ENCODE data around the gene ARHGAP28.

ARHGAP28 gene

DNA sequence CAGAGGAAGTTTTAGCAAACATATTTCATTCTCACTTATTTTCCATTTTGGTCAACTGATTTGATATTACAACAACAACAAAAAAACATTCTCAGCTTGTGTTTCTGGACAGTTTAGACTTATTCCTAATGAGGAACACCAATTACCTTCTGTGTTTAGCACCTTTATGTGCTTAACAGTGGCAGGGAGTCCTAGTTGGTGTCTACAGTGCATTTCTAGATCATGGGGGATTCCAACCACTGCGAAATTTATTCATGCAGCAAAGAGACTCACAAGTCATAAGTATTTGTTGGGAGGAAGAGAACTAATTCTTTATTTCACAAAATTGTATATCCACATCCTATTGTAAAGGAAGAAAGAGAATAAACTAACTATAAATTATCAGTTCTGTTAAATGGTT is 4.2 kb downstream of the ARHGAP28 start:
- Histone ChIP-seq H3K27ac (ENCODE audit: low read length) (no peak overlapping the region), H3K36me3 (ENCODE audit: control insufficient read depth in 2 of 2, insufficient read depth in 2 of 2, low read length in 2 of 2) (no peaks in the 10 kb centered on the region), H3K9ac (ENCODE audit: low read length in 2 of 2) (no peak overlapping the region)

DNA sequence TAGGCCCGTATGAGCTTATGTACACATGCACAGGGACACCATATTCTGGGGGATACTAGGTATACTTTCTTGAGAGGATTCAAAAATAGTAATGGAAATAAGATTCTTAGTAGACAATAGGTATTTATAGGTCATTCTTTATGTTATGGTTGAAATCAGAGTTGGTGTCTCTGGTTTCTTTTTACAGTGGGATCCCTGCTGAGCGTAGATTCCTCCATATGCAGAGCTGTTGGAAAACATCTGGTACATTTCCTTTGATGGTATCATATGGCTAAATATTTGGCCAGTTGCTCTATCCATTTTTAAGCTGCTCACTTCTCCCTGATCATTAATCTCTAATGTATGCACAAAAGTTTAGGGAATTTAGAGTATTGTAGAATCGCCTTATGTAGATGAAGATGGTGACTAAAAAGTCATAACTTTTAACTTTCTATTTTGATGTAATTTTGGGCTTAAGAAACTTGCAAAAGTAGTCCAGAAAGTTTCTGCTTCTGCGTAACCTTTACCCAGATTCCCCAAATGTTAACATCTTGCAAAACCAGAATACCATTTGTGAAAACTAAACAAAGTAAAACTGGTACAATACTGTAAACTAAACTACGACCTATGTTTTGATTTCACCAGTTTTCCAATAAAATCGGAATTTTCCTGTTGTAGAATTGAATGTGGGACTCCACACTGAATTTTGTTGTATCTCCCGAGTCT is 5.4 kb downstream of the ARHGAP28 start:
- H3K36me3 ChIP-seq (ENCODE audit: control insufficient read depth in 2 of 2, insufficient read depth in 2 of 2, low read length in 2 of 2), result no peaks in the 10 kb centered on the region
- no peaks in the 10 kb centered on the region for H3K9me3 ChIP-seq (ENCODE audit: control insufficient read depth in 2 of 2, low read length in 2 of 2)
- no peaks in the 10 kb centered on the region for H3K27me3 ChIP-seq (ENCODE audit: control insufficient read depth in 1 of 2, insufficient read depth in 2 of 2, low read length in 2 of 2)
- peaks cover 3% of the 10 kb centered on the region for H3K4me1 ChIP-seq (ENCODE audit: control insufficient read depth, insufficient read depth, low read length)
- H3K4me3 ChIP-seq (ENCODE audit: low read length in 2 of 2), result no peak overlapping the region
- H3K27ac ChIP-seq (ENCODE audit: low read length), result no peak overlapping the region
- no peak overlapping the region for H3K9ac ChIP-seq (ENCODE audit: low read length in 2 of 2)

More for the DNA sequence above, 4.2 kb downstream of the ARHGAP28 start:
- Histone ChIP-seq H3K4me3 (ENCODE audit: low read length in 2 of 2) (no peak overlapping the region), H3K4me1 (ENCODE audit: control insufficient read depth, insufficient read depth, low read length) (peaks cover 3% of the 10 kb centered on the region), H3K27me3 (ENCODE audit: control insufficient read depth in 1 of 2, insufficient read depth in 2 of 2, low read length in 2 of 2) (no peaks in the 10 kb centered on the region), H3K9me3 (ENCODE audit: control insufficient read depth in 2 of 2, low read length in 2 of 2) (no peaks in the 10 kb centered on the region)

DNA sequence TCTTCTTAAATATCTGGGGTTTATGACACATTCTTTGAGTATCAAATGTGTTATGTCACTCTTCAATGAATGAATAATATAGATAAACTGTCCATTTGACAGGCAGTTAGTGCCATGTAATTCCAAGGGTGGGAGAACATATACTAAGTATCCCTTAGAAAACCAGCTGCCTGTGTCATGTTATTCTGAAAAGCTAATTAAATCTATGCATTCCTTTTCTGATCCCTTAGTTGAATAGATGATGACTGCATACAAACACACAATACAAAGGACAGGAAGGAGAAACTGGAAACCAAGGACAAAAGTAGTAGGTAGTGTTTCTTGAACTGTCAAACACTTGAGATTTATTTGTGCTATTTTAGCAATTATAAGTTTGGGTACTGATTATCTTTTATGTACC is 8.3 kb downstream of the ARHGAP28 start:
- Histone ChIP-seq H3K27me3 (ENCODE audit: control insufficient read depth in 1 of 2, insufficient read depth in 2 of 2, low read length in 2 of 2) (peaks cover 0 to 2% of the 10 kb centered on the region in 2 donors), H3K9me3 (ENCODE audit: control insufficient read depth in 2 of 2, low read length in 2 of 2) (no peaks in the 10 kb centered on the region), H3K9ac (ENCODE audit: low read length in 2 of 2) (no peak overlapping the region), H3K36me3 (ENCODE audit: control insufficient read depth in 2 of 2, insufficient read depth in 2 of 2, low read length in 2 of 2) (no peaks in the 10 kb centered on the region), H3K4me1 (ENCODE audit: control insufficient read depth, insufficient read depth, low read length) (peaks cover 3% of the 10 kb centered on the region), H3K27ac (ENCODE audit: low read length) (no peak overlapping the region), H3K4me3 (ENCODE audit: low read length in 2 of 2) (no peak overlapping the region)

DNA sequence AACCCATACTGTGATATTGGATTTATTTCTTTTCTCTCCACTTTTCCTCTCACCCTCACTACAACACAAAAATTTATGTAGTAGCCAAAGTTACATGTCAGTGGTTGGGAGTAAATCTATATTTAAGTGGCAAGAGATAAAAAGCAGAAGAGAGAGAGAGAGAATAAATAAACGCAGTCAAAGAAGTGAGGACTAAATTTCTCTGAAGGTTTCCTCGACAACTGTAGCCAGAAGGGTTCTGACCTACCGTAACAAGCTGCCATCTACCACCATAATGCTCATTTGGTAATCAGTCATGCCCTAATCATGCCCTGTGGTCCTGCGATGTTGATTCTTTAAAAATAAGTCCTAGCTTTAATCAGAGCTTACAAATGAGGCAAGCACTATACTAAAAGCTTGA is 9.1 kb downstream of the ARHGAP28 start:
- Histone ChIP-seq H3K4me3 (ENCODE audit: low read length in 2 of 2) (no peak overlapping the region), H3K27me3 (ENCODE audit: control insufficient read depth in 1 of 2, insufficient read depth in 2 of 2, low read length in 2 of 2) (peaks cover 0 to 2% of the 10 kb centered on the region in 2 donors), H3K36me3 (ENCODE audit: control insufficient read depth in 2 of 2, insufficient read depth in 2 of 2, low read length in 2 of 2) (no peaks in the 10 kb centered on the region), H3K9me3 (ENCODE audit: control insufficient read depth in 2 of 2, low read length in 2 of 2) (no peaks in the 10 kb centered on the region), H3K4me1 (ENCODE audit: control insufficient read depth, insufficient read depth, low read length) (peaks cover 3% of the 10 kb centered on the region), H3K27ac (ENCODE audit: low read length) (no peak overlapping the region), H3K9ac (ENCODE audit: low read length in 2 of 2) (no peak overlapping the region)

DNA sequence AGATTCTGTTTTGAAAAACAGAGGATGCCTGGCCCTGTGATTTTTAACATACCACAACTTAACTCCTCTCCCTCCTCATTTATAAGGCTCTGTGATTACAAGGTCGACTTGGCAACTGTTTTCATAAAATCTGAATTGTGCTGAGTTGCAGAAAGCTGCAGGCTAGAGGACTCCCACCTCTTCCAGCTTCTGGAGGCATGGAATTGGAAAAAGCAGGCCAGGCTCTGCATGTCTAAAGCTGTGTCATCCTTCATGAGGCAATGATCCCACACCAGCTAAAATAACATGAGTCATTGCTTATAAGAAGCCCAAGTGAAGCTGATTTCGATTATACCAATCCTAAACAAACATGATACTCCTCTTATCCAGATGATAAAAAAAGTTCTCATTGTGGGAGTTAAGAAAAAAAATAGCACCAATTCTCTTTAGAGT is 11.7 kb downstream of the ARHGAP28 start:
- H3K9me3 ChIP-seq (ENCODE audit: control insufficient read depth in 2 of 2, low read length in 2 of 2), result no peaks in the 10 kb centered on the region
- H3K9ac ChIP-seq (ENCODE audit: low read length in 2 of 2), result no peak overlapping the region
- H3K4me1 ChIP-seq (ENCODE audit: control insufficient read depth, insufficient read depth, low read length), result no peaks in the 10 kb centered on the region
- H3K4me3 ChIP-seq (ENCODE audit: low read length in 2 of 2), result no peak overlapping the region
- H3K27ac ChIP-seq (ENCODE audit: low read length), result no peak overlapping the region
- H3K36me3 ChIP-seq (ENCODE audit: control insufficient read depth in 2 of 2, insufficient read depth in 2 of 2, low read length in 2 of 2), result no peaks in the 10 kb centered on the region
- H3K27me3 ChIP-seq (ENCODE audit: control insufficient read depth in 1 of 2, insufficient read depth in 2 of 2, low read length in 2 of 2), result peaks cover 0 to 2% of the 10 kb centered on the region in 2 donors

DNA sequence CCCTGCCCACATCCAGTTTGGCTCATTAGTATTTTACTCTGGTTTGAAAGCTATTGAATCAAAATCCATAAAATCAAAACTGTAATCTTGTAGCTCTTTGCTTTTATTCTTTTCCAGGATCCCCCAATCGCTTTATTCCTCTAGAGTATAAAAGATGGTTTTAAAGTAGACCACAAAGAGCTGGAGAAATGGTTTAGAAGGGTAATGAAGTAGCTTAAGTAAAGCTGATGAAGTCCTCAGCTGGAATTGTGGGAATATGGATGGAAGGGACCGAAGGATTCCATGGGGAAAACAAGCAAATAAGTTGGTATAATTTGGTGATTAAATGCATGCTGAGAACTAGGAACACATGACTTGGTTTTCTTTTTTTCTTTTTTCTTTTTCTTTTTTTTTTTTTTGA is 12.3 kb downstream of the ARHGAP28 start:
- H3K4me3 ChIP-seq (ENCODE audit: low read length in 2 of 2), result no peak overlapping the region
- H3K9ac ChIP-seq (ENCODE audit: low read length in 2 of 2), result no peak overlapping the region
- peaks cover 0 to 2% of the 10 kb centered on the region in 2 donors for H3K27me3 ChIP-seq (ENCODE audit: control insufficient read depth in 1 of 2, insufficient read depth in 2 of 2, low read length in 2 of 2)
- H3K4me1 ChIP-seq (ENCODE audit: control insufficient read depth, insufficient read depth, low read length), result no peaks in the 10 kb centered on the region
- no peaks in the 10 kb centered on the region for H3K9me3 ChIP-seq (ENCODE audit: control insufficient read depth in 2 of 2, low read length in 2 of 2)
- H3K27ac ChIP-seq (ENCODE audit: low read length), result no peak overlapping the region
- no peaks in the 10 kb centered on the region for H3K36me3 ChIP-seq (ENCODE audit: control insufficient read depth in 2 of 2, insufficient read depth in 2 of 2, low read length in 2 of 2)

DNA sequence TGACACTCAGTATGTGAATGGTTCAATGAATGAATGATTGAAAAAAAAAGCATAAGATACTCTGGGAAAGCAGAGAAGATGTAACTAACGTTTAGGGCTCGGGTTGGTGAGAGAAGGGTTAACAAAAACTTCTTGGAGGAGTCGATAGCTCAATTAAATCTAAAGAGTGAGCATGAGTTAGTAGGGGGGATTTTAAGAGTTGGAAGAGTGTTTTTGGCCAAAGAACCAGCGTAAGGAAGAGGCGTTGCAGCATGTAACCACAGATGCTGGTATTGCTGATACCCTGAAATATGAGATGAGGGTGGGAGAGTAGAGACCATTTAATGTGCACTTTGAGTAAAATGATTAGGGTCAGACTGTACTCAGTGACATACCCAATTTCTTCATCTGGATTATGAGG is 14.5 kb downstream of the ARHGAP28 start:
- no peak overlapping the region for H3K9ac ChIP-seq (ENCODE audit: low read length in 2 of 2)
- H3K27me3 ChIP-seq (ENCODE audit: control insufficient read depth in 1 of 2, insufficient read depth in 2 of 2, low read length in 2 of 2), result peaks cover 0 to 2% of the 10 kb centered on the region in 2 donors
- peaks cover 4% of the 10 kb centered on the region for H3K4me1 ChIP-seq (ENCODE audit: control insufficient read depth, insufficient read depth, low read length)
- no peaks in the 10 kb centered on the region for H3K36me3 ChIP-seq (ENCODE audit: control insufficient read depth in 2 of 2, insufficient read depth in 2 of 2, low read length in 2 of 2)
- H3K9me3 ChIP-seq (ENCODE audit: control insufficient read depth in 2 of 2, low read length in 2 of 2), result no peaks in the 10 kb centered on the region
- no peak overlapping the region for H3K27ac ChIP-seq (ENCODE audit: low read length)
- no peak overlapping the region for H3K4me3 ChIP-seq (ENCODE audit: low read length in 2 of 2)

DNA sequence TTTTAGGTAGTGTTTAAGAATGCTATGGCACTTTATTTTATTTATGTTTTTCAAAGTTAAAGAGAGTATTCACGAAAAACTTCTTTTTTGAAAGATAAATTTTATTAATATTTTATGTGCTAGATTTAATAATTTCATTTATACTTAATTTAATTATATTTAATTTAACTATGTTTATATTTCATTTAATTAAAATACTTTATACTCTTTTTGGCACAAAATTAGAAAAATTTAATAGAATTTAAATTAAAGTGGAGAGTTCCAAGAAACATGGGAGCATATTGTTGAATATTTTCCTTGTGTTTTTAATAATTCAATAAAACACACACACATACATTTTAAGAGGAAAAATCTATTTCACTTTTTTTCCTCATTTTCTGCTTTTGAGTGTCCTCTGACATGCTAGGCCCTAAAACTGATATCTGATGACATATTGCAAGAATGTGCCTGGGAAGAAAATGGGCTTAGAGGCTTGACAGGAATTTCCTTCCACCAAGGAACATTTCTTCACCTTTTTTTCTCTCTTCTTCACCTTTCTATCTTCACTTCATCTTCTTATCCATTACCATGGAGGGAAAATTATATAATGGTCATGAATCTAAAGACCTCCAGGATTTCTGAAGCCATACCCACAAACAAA is 15.4 kb downstream of the ARHGAP28 start:
- no peak overlapping the region for H3K27ac ChIP-seq (ENCODE audit: low read length)
- peaks cover 0 to 2% of the 10 kb centered on the region in 2 donors for H3K27me3 ChIP-seq (ENCODE audit: control insufficient read depth in 1 of 2, insufficient read depth in 2 of 2, low read length in 2 of 2)
- H3K9me3 ChIP-seq (ENCODE audit: control insufficient read depth in 2 of 2, low read length in 2 of 2), result peaks cover 0 to 2% of the 10 kb centered on the region in 2 donors
- no peaks in the 10 kb centered on the region for H3K36me3 ChIP-seq (ENCODE audit: control insufficient read depth in 2 of 2, insufficient read depth in 2 of 2, low read length in 2 of 2)
- H3K4me1 ChIP-seq (ENCODE audit: control insufficient read depth, insufficient read depth, low read length), result peaks cover 4% of the 10 kb centered on the region
- no peak overlapping the region for H3K4me3 ChIP-seq (ENCODE audit: low read length in 2 of 2)
- no peak overlapping the region for H3K9ac ChIP-seq (ENCODE audit: low read length in 2 of 2)

DNA sequence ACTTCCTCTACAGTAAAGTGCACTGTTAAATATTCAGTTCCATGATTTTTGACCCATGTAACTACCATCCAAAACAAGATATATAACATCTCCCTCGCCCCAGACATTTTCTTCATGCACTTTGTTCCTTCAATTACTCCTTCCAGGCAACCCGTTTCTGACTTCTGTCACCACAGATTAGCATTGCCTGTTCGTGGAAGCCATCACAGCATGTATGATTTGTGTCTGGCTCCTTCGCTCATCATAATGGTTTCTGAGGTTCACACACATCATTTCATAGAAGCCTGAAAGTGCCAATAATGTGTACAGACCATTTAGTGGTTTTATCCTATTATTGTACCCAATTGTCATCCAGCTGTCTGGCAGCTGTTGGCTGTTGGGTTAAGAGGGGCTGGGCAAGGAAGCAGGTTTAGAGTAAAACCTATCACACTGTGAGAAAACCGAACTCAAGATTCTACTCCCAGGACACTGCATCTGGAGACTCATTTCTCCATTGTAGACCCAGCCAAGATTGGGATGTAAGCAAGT is 16.1 kb downstream of the ARHGAP28 start:
- no peaks in the 10 kb centered on the region for H3K27me3 ChIP-seq (ENCODE audit: control insufficient read depth in 1 of 2, insufficient read depth in 2 of 2, low read length in 2 of 2)
- H3K27ac ChIP-seq (ENCODE audit: low read length), result no peak overlapping the region
- no peaks in the 10 kb centered on the region for H3K36me3 ChIP-seq (ENCODE audit: control insufficient read depth in 2 of 2, insufficient read depth in 2 of 2, low read length in 2 of 2)
- H3K4me1 ChIP-seq (ENCODE audit: control insufficient read depth, insufficient read depth, low read length), result peaks cover 4% of the 10 kb centered on the region
- H3K4me3 ChIP-seq (ENCODE audit: low read length in 2 of 2), result no peak overlapping the region
- no peak overlapping the region for H3K9ac ChIP-seq (ENCODE audit: low read length in 2 of 2)
- H3K9me3 ChIP-seq (ENCODE audit: control insufficient read depth in 2 of 2, low read length in 2 of 2), result peaks cover 0 to 7% of the 10 kb centered on the region in 2 donors

DNA sequence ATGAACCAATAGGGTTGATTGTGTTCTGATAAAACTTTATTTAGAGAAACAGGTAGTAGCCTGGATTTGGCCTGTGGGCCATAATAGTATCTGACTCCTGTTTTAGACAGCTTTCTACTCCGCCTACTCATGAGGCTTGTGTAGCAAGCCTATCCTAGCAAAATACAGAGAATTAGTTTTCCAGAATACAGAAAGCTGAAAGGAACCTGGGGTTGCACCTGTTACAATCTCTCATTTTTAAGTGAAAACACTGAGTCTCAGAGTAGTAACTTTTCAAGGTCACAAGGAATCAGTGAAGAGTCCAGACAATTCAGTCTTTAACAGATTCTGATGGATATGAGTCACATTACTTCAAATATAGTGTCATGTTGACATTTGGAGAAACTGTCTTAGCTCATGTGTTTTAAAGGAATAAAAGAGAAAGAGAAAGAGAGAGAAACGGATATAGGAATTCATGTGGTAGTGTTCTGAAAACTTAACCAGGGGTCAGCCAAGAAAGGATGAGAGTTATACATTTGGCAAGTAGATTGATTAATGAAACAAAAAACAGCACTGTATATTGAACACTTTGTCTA is 17.0 kb downstream of the ARHGAP28 start:
- H3K9ac ChIP-seq (ENCODE audit: low read length in 2 of 2), result no peak overlapping the region
- peaks cover 0 to 7% of the 10 kb centered on the region in 2 donors for H3K9me3 ChIP-seq (ENCODE audit: control insufficient read depth in 2 of 2, low read length in 2 of 2)
- no peak overlapping the region for H3K4me3 ChIP-seq (ENCODE audit: low read length in 2 of 2)
- H3K27me3 ChIP-seq (ENCODE audit: control insufficient read depth in 1 of 2, insufficient read depth in 2 of 2, low read length in 2 of 2), result no peaks in the 10 kb centered on the region
- H3K27ac ChIP-seq (ENCODE audit: low read length), result no peak overlapping the region
- H3K36me3 ChIP-seq (ENCODE audit: control insufficient read depth in 2 of 2, insufficient read depth in 2 of 2, low read length in 2 of 2), result no peaks in the 10 kb centered on the region
- H3K4me1 ChIP-seq (ENCODE audit: control insufficient read depth, insufficient read depth, low read length), result peaks cover 4% of the 10 kb centered on the region

Measured in stomach smooth muscle (tissue), 2 donors.